Measurements from ENCODE around the gene MRPL36. TPM values are rescaled to one million over a fixed set of nuclear protein-coding genes. Genes with fewer than 3 reads are reported as not detected.

MRPL36 gene
- total RNA-seq, 1 donor from 2014 or later, result 53.5 TPM

GRCh38 chr5:1781726-1782384 lies 17.8 kb downstream of the MRPL36 start:
- no peak for DNase-seq (ENCODE audit: extremely low spot score, unreplicated experiment)
- H3K27me3 Mint-ChIP-seq, result peaks cover 24% of the 10 kb centered on the region
- no peaks in the 10 kb centered on the region for H3K9me3 Mint-ChIP-seq
- H3K27ac Mint-ChIP-seq, result no peak overlapping the region
- TF ChIP-seq, protein P1, sequence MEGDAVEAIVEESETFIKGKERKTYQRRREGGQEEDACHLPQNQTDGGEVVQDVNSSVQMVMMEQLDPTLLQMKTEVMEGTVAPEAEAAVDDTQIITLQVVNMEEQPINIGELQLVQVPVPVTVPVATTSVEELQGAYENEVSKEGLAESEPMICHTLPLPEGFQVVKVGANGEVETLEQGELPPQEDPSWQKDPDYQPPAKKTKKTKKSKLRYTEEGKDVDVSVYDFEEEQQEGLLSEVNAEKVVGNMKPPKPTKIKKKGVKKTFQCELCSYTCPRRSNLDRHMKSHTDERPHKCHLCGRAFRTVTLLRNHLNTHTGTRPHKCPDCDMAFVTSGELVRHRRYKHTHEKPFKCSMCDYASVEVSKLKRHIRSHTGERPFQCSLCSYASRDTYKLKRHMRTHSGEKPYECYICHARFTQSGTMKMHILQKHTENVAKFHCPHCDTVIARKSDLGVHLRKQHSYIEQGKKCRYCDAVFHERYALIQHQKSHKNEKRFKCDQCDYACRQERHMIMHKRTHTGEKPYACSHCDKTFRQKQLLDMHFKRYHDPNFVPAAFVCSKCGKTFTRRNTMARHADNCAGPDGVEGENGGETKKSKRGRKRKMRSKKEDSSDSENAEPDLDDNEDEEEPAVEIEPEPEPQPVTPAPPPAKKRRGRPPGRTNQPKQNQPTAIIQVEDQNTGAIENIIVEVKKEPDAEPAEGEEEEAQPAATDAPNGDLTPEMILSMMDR (conservative IDR thresholded peaks at IDR 0.05), result no peak
- H3K36me3 Mint-ChIP-seq, result no peaks in the 10 kb centered on the region
- no peak overlapping the region for H3K4me3 Mint-ChIP-seq
- H3K4me1 Mint-ChIP-seq (ENCODE audit: unreplicated experiment), result peaks cover 14% of the 10 kb centered on the region

GRCh38 chr5:1781107-1781506 lies 18.5 kb downstream of the MRPL36 start:
- TF ChIP-seq, protein P1 (conservative IDR thresholded peaks at IDR 0.05), result no peak
- H3K4me1 Mint-ChIP-seq (ENCODE audit: unreplicated experiment), result peaks cover 14% of the 10 kb centered on the region
- H3K4me3 Mint-ChIP-seq, result no peak overlapping the region
- no peaks in the 10 kb centered on the region for H3K9me3 Mint-ChIP-seq
- no peaks in the 10 kb centered on the region for H3K36me3 Mint-ChIP-seq
- no peak overlapping the region for H3K27ac Mint-ChIP-seq
- peaks cover 24% of the 10 kb centered on the region for H3K27me3 Mint-ChIP-seq
- no peak for DNase-seq (ENCODE audit: extremely low spot score, unreplicated experiment)

DNA sequence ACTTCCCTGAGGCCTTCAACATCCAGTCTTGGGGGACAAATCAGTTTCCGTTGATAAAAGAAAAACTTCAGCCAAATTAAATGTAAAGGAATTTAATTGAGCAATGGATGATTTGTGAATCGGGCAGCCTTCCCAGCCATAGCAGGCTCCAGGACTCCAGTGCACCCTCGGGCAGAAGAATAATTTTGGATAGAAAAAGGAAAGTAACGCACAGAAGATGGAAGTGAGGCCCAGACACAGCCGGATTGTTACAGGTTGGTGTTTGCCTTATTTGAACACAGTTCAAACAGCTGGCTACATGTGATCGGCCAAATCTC lies 19.1 kb downstream of the MRPL36 start:
- peaks cover 21% of the 10 kb centered on the region for H3K27me3 Mint-ChIP-seq
- no peaks in the 10 kb centered on the region for H3K36me3 Mint-ChIP-seq
- H3K9me3 Mint-ChIP-seq, result no peaks in the 10 kb centered on the region
- H3K27ac Mint-ChIP-seq, result no peak overlapping the region
- no peak overlapping the region for H3K4me3 Mint-ChIP-seq
- TF ChIP-seq, protein P1 (conservative IDR thresholded peaks at IDR 0.05), result no peak
- DNase-seq (ENCODE audit: extremely low spot score, unreplicated experiment), result no peak
- peaks cover 14% of the 10 kb centered on the region for H3K4me1 Mint-ChIP-seq (ENCODE audit: unreplicated experiment)

GRCh38 chr5:1779782-1780613 lies 19.6 kb downstream of the MRPL36 start:
- Mint-ChIP-seq H3K27ac (no peak overlapping the region), H3K36me3 (no peaks in the 10 kb centered on the region), H3K27me3 (peaks cover 21% of the 10 kb centered on the region), H3K4me3 (no peak overlapping the region), H3K9me3 (no peaks in the 10 kb centered on the region), H3K4me1 (ENCODE audit: unreplicated experiment) (peaks cover 14% of the 10 kb centered on the region)
- no peak for DNase-seq (ENCODE audit: extremely low spot score, unreplicated experiment)
- TF ChIP-seq, protein P1 (conservative IDR thresholded peaks at IDR 0.05), result no peak

DNA sequence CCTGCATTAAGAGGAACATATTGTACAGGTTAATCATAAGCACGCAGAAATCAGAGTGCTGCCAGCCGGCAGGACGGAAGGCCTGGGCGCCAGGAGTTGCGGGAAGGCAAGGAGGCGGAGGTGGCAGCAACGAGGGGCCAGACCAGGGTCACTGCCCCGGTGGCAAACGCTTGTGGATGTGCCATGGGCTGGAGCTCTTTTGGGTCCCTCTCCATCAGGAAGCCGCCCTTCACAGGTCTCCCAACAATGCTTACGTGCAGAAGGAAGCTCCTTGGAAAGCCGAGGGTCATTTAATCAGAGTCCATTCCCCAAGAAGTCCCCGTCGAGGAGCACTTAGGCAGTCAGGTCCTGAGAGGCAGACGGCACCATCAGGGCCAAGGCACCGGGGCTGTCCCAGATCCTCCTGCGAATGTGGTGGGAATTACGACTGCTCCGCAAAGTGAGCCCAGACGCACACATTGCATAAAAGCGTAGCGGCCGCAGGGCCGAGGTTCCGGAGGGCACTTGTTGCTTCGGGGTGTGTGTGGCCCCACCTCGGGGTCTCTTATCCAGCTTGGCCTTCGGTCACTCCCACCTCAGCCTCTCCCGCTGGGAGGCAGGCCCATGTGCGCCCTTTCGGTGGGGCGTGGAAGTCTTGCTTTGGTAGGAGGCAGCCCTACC lies 20.5 kb downstream of the MRPL36 start:
- Mint-ChIP-seq H3K36me3 (no peaks in the 10 kb centered on the region), H3K27ac (no peak overlapping the region), H3K27me3 (peaks cover 15% of the 10 kb centered on the region), H3K4me3 (no peak overlapping the region), H3K4me1 (ENCODE audit: unreplicated experiment) (peaks cover 14% of the 10 kb centered on the region), H3K9me3 (no peaks in the 10 kb centered on the region)
- no peak for DNase-seq (ENCODE audit: extremely low spot score, unreplicated experiment)
- TF ChIP-seq, protein P1 (conservative IDR thresholded peaks at IDR 0.05), result no peak
